GM18505 (cell line): Measurements from ENCODE around the gene CD40LG.

Experiments used
- ATAC-seq: cut with Tn5 transposase; IDR thresholded peaks from one replicate; pipeline ENCODE4 v1.9.1; 2021; ENCODE audit not compliant: unreplicated experiment
- POLR2A ChIP-seq: IDR thresholded peaks from 4 replicates; pipeline ENCODE4 v1.6.1; 2011; ENCODE audit warnings: borderline replicate concordance; ENCODE audit not compliant: insufficient read depth, insufficient read length; ENCODE audit errors: extremely low read depth

CD40LG gene

GRCh38 chrX:136647677-136648360 lies at the start of gene CD40LG:
TSS of gene CD40LG (plus strand) at chrX:136648158. CDS start at chrX:136648249, 91 bp downstream.
- no peak for TF ChIP-seq POLR2A
- no peak for ATAC-seq

GRCh38 chrX:136598631-136599030 lies 49.3 kb upstream of the CD40LG start:
- TF ChIP-seq POLR2A = no peak
- no peak for ATAC-seq

- no peak for TF ChIP-seq POLR2A
- no peak for ATAC-seq
These were observed 47.9 kb upstream of the CD40LG start for GRCh38 chrX:136600059-136600458.

GRCh38 chrX:136607236-136607635 lies 40.7 kb upstream of the CD40LG start:
- TF ChIP-seq POLR2A = no peak
- no peak for ATAC-seq

GRCh38 chrX:136608295-136608933 lies 39.5 kb upstream of the CD40LG start:
- ATAC-seq = no peak

GRCh38 chrX:136616987-136617685 lies 30.8 kb upstream of the CD40LG start:
- no peak for TF ChIP-seq POLR2A
- peak; percentile 90 for ATAC-seq

More at GRCh38 chrX:136608295-136608933, 39.5 kb upstream of the CD40LG start:
- no peak for TF ChIP-seq POLR2A

GRCh38 chrX:136619899-136620505 lies 28.0 kb upstream of the CD40LG start:
- no peak for TF ChIP-seq POLR2A
- ATAC-seq = no peak

- no peak for ATAC-seq
- TF ChIP-seq POLR2A = no peak
These were observed 27.2 kb upstream of the CD40LG start for GRCh38 chrX:136620780-136621179.

- TF ChIP-seq POLR2A = no peak
- no peak for ATAC-seq
These were observed 25.4 kb upstream of the CD40LG start for GRCh38 chrX:136622568-136622967.

- no peak for TF ChIP-seq POLR2A
- ATAC-seq = no peak
These were observed 24.6 kb upstream of the CD40LG start for GRCh38 chrX:136623396-136623795.

- no peak for TF ChIP-seq POLR2A
- no peak for ATAC-seq
These were observed 22.7 kb upstream of the CD40LG start for GRCh38 chrX:136625246-136625645.

- no peak for TF ChIP-seq POLR2A
- ATAC-seq = no peak
These were observed 21.7 kb upstream of the CD40LG start for GRCh38 chrX:136626237-136626636.

- no peak for ATAC-seq
- TF ChIP-seq POLR2A = no peak
These were observed 21.1 kb upstream of the CD40LG start for GRCh38 chrX:136626891-136627290.
